Gastroesophageal sphincter (tissue), 4 donors: ENCODE data around the gene ELOVL6. TPM values are rescaled to one million over a fixed set of nuclear protein-coding genes. Genes with fewer than 3 reads are reported as not detected.

Experiments used
- ATAC-seq: fragments of 150-250 bp; one replicate; pipeline ENCODE4 v1.9.1; 2016; ENCODE audit warnings: mild to moderate bottlenecking, moderate library complexity
- H3K27ac ChIP-seq, 4 donors: fragments of 200-600 bp; sonication (generic) in 3 of 4; 1 replicate in 3 of 4; 2 replicates in 1 of 4; pipeline ENCODE4 v1.5.1; 2016 to 2019
- H3K27me3 ChIP-seq: fragments of 200-600 bp; sonication (generic); one replicate; pipeline ENCODE4 v1.5.1; 2019
- H3K36me3 ChIP-seq, 2 donors: fragments of 200-600 bp; sonication (generic); one replicate each; pipeline ENCODE4 v1.5.1; 2019; ENCODE audit warnings: control low read depth in 1 of 2
- H3K4me1 ChIP-seq, 3 donors: fragments of 200-600 bp; sonication (generic); 1 replicate in 2 of 3; 2 replicates in 1 of 3; pipeline ENCODE4 v1.5.1; 2016 to 2019; ENCODE audit warnings: control low read depth in 2 of 3
- H3K4me3 ChIP-seq, 2 donors: fragments of 200-600 bp; sonication (generic); one replicate each; pipeline ENCODE4 v1.5.1; 2019; ENCODE audit warnings: mild to moderate bottlenecking in 1 of 2, moderate library complexity in 1 of 2
- H3K9me3 ChIP-seq, 3 donors: fragments of 200-600 bp; sonication (generic); one replicate each; pipeline ENCODE4 v1.5.1; 2017 to 2019; ENCODE audit warnings: control low read depth in 2 of 3
- EP300 ChIP-seq: sonication (generic); formaldehyde crosslinking; IDR thresholded peaks from one replicate; pipeline ENCODE4 v1.6.1; 2017; ENCODE audit warnings: antibody characterized with exemption, mild to moderate bottlenecking
- POLR2A ChIP-seq, 2 donors: fragments of 450-650 bp; IDR thresholded peaks; one replicate each; pipeline ENCODE4 v1.6.1; 2017; ENCODE audit warnings: antibody characterized with exemption in 2 of 2, mild to moderate bottlenecking in 2 of 2, moderate library complexity in 1 of 2
- POLR2AphosphoS5 ChIP-seq: sonication (generic); formaldehyde crosslinking; IDR thresholded peaks from one replicate; pipeline ENCODE4 v1.6.1; 2017; ENCODE audit warnings: antibody characterized with exemption
- WGBS, 2 donors: methylation state at CpG; one replicate each; pipeline ENCODE4 v1.1.5; 2018; ENCODE audit warnings: low coverage in 1 of 2; 5-methylcytosine and 5-hydroxymethylcytosine counted together
- total RNA-seq, 4 donors: library from RNA; depleted of rRNA; stranded (reverse); fragments of >200 nt; gene quantifications; one replicate each; pipeline ENCODE4 v1.1.0, GENCODE V29; 2016
- TF ChIP-seq, protein P1 (sequence below), 4 experiments: fragments of 200-600 bp in 2 of 4; fragments of 450-650 bp in 2 of 4; sonication (generic) in 1 of 4; IDR thresholded peaks; one replicate each; pipeline ENCODE4 v1.5.1; 2017 to 2019; ENCODE audit warnings: antibody characterized with exemption in 4 of 4, mild to moderate bottlenecking in 2 of 4, moderate library complexity in 2 of 4

The ELOVL6 gene
- total RNA-seq, 4 donors from 2014 or later = 2.7 to 6.0 (median 3.5) TPM

DNA sequence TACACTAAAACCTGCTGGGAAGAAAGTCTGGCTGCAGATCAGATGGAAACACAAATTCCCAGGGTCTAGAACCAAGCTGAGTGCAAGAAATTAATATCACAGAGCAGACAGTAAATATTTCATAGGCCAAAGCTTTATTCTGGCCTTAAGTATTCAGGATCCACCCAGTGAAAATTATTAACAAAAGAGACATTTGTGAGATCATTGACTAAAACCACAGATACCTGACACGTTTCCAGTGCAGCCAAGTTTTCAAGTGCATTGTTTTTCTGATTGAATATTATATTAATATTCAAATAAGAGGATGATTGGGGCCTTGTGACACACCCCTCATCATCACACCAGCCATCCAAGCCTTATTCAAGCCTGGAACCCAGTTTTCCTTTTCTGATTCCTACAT, 10.3 kb downstream of the ELOVL6 start:
- TF ChIP-seq, protein P1, sequence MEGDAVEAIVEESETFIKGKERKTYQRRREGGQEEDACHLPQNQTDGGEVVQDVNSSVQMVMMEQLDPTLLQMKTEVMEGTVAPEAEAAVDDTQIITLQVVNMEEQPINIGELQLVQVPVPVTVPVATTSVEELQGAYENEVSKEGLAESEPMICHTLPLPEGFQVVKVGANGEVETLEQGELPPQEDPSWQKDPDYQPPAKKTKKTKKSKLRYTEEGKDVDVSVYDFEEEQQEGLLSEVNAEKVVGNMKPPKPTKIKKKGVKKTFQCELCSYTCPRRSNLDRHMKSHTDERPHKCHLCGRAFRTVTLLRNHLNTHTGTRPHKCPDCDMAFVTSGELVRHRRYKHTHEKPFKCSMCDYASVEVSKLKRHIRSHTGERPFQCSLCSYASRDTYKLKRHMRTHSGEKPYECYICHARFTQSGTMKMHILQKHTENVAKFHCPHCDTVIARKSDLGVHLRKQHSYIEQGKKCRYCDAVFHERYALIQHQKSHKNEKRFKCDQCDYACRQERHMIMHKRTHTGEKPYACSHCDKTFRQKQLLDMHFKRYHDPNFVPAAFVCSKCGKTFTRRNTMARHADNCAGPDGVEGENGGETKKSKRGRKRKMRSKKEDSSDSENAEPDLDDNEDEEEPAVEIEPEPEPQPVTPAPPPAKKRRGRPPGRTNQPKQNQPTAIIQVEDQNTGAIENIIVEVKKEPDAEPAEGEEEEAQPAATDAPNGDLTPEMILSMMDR (IDR thresholded peaks at IDR 0.05) = no peak
- TF ChIP-seq POLR2A (IDR thresholded peaks at IDR 0.05) = no peak
- no peak for TF ChIP-seq EP300
- TF ChIP-seq POLR2AphosphoS5 = no peak
- whole genome bisulfite sequencing, 2 donors = 55 to 64% methylated on average over 1 of the region's 1 CpG
- no peaks in the 10 kb centered on the region for H3K27me3 ChIP-seq
- no peaks in the 10 kb centered on the region for H3K4me1 ChIP-seq
- H3K9me3 ChIP-seq = no peaks in the 10 kb centered on the region
- ATAC-seq = no peak
- no peak overlapping the region for H3K27ac ChIP-seq
- H3K36me3 ChIP-seq = no peaks in the 10 kb centered on the region
- no peak overlapping the region for H3K4me3 ChIP-seq

DNA sequence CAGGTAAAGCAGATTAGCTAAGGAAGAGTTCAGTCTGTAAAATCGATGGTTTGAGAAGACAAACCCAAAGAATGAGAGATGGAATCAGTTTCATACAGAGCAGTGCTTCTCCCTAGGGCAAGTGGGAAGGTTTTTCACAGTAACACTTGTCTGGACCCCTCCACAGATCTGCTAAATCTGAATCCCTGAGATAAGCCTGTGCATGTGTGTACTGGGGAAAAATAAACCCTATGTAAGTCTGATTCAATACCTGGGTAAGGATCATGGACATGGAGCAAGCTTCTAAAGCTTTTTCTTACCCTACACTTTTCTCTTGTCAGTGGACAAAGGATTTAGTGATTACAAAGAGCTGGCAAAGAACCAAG, 13.6 kb downstream of the ELOVL6 start:
- Histone ChIP-seq H3K4me3 (no peak overlapping the region), H3K4me1 (no peaks in the 10 kb centered on the region), H3K9me3 (no peaks in the 10 kb centered on the region), H3K36me3 (no peaks in the 10 kb centered on the region), H3K27ac (no peak overlapping the region), H3K27me3 (no peaks in the 10 kb centered on the region)
- 71 to 83% methylated on average over 1 of the region's 1 CpG for WGBS, 2 donors
- TF ChIP-seq EP300 (no peak), POLR2A (IDR thresholded peaks at IDR 0.05) (no peak), POLR2AphosphoS5 (no peak)
- TF ChIP-seq, protein P1 (IDR thresholded peaks at IDR 0.05) = no peak
- ATAC-seq = no peak

DNA sequence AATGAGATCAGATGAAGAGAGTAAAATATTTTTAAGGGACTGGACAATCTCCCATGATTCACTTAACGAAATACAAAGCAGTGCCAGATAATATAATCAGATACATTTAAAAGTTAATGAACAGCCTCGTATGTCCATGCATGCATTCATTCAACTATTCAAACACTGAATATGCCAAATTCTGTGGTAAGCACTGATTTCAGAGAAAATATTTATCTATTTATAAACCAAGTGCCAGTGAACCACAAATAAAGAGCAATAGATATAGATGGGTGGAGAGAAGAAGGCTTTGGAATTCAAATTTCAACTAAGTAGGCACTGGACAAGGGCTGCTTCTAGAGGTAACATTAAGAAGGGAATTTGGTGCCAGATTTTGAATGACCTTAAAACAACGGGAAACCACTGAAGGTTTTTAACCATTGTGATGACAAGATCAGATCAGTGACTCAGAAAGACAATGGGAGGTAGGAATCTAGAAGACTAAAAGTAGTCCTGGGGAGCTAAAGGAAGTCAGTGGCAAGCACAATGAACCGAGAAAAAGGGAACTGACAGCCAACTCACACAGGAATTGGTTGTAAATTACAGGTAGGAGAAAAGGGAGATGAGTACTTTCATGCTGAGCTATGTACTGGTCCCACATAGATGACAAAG, 14.2 kb downstream of the ELOVL6 start:
- no peak overlapping the region for H3K4me3 ChIP-seq

DNA sequence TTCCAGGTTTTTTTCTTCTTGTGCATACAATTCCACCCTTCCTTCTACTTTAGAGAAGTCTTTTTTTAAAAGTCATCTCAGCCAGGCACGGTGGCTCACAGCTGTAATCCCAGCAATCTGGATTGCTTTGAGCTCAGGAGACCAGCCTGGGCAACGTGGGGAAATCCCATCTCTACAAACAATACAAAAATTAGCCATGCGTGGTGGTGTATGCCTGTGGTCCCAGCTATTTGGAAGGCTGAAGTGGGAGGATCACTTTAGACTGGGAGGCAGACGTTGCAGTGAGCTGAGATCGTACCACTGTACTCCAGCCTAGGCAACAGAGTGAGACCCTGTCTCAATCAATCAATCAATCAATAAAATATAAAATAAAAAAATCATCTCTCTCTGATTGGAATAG, 14.8 kb downstream of the ELOVL6 start:
- Histone ChIP-seq H3K27me3 (no peaks in the 10 kb centered on the region), H3K4me3 (no peak overlapping the region), H3K27ac (no peak overlapping the region), H3K36me3 (no peaks in the 10 kb centered on the region), H3K4me1 (no peaks in the 10 kb centered on the region), H3K9me3 (no peaks in the 10 kb centered on the region)
- TF ChIP-seq POLR2AphosphoS5 (no peak), EP300 (no peak), POLR2A (IDR thresholded peaks at IDR 0.05) (no peak)
- TF ChIP-seq, protein P1 (IDR thresholded peaks at IDR 0.05) = no peak
- no peak for ATAC-seq
- 70 to 73% methylated on average over 5 of the region's 5 CpGs for WGBS, 2 donors

More for the DNA sequence above, 14.2 kb downstream of the ELOVL6 start:
- Histone ChIP-seq H3K27me3 (no peaks in the 10 kb centered on the region), H3K36me3 (no peaks in the 10 kb centered on the region), H3K27ac (no peak overlapping the region), H3K4me1 (no peaks in the 10 kb centered on the region), H3K9me3 (no peaks in the 10 kb centered on the region)
- no peak for ATAC-seq
- WGBS, 2 donors = 56 to 64% methylated on average over 4 of the region's 4 CpGs
- no peak for TF ChIP-seq EP300
- TF ChIP-seq POLR2A (IDR thresholded peaks at IDR 0.05) = no peak

DNA sequence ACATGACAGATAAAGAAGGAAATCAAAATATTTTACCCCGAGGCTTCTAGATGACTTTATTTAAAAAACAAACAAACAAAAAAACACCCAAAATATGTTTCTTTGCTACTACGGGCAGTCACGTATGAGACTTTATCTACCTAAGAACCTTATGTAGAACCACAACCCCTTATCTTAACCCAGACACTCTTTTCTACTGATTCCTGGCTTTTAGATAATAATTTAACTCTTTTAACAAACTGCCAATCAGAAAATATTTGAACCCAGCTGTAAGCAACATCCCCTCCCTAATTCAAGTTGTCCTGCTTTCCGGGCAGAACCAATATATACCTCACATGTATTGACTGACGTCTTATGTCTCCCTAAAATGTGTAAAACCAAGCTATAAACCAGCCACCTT, 15.4 kb downstream of the ELOVL6 start:
- H3K36me3 ChIP-seq = no peaks in the 10 kb centered on the region
- no peaks in the 10 kb centered on the region for H3K4me1 ChIP-seq
- no peak for ATAC-seq
- TF ChIP-seq POLR2A (IDR thresholded peaks at IDR 0.05) (no peak), POLR2AphosphoS5 (no peak), EP300 (no peak)
- TF ChIP-seq, protein P1 (IDR thresholded peaks at IDR 0.05) = no peak
- WGBS, 2 donors = 84 to 91% methylated on average over 5 of the region's 5 CpGs
- H3K4me3 ChIP-seq = no peak overlapping the region
- H3K27me3 ChIP-seq = no peaks in the 10 kb centered on the region
- H3K27ac ChIP-seq = no peak overlapping the region
- no peaks in the 10 kb centered on the region for H3K9me3 ChIP-seq
